HG03520 (cell line): ENCODE measurements around the gene LCN10.

ENCODE experiments used
- ATAC-seq: cut with Tn5 transposase; IDR thresholded peaks from one replicate; pipeline ENCODE4 v1.9.1; 2021; ENCODE audit warnings: mild to moderate bottlenecking, moderate library complexity; ENCODE audit not compliant: unreplicated experiment

Gene LCN10

DNA sequence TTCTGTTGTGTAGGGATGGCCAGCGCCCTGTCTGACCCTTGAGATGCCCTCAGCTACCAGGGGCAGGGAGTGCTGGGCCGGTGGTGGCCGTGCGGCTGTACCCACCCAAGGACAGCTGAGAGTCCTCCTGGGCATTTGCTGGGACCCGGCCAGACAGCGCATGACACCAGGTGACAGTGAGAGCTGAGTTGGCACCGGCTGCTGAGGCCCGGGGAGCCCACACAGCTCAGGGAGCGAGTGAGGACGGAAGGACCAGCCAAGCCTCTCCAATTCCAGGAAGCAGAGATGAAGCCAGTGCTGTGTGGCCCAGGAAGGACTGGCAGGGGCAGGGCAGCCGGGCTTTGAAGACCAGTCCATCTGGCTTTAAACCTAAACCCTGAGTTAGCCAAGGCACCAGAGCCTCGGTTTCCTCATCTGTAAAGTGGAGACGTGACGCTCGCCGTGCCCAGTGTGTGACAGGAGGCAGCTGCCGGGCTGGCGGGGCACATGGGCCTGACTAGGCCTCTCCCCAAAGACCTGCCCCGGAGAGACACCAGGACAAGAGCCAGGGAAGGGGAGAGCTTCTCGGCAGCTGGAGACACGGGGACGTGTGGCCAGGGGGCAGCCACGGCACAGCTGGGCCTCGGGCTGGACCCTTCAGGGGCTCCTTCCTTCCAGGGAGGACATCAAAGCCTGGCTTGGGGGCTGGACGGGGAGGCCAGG is 52.5 kb downstream of the LCN10 start:
- ATAC-seq = no peak

DNA sequence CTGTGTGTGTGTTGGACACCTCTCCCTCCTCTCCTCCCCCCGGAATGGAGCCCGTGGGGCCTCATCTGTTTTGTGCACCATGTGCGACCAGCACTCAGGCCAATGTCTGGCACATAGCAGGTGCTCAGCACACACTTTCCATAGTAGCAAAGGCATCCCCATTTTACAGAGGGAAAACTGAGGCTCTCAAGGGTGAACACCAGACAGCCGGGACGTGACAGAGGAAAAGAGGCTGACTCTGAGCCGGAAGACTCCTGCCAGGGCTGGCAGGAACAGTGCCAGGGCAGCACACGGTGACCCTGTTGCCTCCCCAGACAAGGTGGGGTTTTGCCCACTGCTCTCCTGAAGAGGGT is 53.7 kb downstream of the LCN10 start:
- no peak for ATAC-seq

DNA sequence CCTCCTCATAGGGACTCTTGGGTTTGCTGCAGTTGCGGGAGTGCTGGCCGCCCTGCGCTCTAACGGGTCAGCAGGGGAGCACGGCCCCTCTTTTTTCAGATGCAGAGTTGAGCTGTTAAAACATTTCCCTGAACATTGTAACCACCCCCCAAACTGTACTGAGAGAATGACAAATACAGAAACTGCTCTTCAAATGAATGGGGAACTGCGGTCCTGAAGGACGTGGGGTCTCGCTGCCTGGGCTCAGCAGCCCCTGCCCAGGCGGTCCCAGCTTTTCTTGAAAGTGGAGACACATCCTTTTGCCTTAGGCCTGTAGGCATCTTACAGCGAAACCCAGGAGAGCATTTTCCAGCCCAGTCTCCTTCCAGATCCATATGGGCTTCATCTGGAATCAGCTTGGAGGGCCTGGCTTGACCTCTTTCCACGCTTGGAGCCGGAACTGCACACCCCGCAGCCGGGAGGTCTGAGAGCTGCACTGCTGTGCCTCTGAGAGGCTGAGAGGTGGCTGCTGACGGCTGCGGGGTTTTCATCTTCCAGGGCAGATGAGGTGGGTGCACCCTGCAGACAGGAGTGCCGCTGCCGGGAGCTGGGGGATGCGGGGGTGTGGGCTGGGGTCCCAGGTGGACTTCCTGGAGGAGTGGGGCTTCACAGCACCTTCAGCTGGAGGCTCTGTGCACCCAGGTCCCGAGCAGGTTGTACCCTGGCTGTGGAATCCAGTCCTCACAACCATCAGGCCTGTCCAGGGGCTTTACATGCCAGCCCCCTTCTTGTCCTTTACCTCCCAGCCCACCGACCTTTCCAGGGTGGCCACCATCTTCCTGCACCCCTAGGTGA is 54.2 kb downstream of the LCN10 start:
- ATAC-seq = no peak
